ENCODE measurements around the gene NES.
"Not testable (repeated sequence)": the region's sequence is repeated elsewhere in the genome, so short reads cannot be mapped to it uniquely, and the experiment has no call there.

Gene NES

DNA sequence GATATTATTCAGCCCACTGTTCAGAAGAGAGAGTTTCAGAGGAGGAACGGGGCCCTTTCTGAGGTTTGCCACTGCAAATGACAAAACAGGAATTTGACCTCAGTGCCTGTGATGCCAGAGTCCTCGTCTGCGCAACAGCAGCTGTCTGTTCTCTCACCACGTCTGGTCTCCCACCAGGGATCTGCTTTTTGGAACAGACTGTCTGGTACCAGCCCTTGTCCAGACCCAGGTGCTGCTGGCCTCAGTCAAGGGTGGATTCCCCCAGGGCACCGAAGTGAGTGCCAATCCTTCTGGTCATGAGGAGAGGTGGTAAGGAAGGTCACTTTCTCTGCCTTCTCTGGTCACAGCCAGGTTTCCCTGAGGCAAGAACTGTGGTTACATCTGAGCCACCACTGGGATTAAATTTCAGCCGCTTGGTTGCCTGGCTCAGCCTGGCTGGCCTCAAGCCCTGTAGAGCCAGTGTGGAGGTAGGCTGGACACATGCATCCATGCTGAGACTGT, 37.6 kb downstream of the NES start:
- ATAC-seq = no peak
- peaks cover 88% of the 10 kb centered on the region for H3K27me3 Mint-ChIP-seq
- H3K9me3 Mint-ChIP-seq = no peaks in the 10 kb centered on the region
- H3K4me3 Mint-ChIP-seq = no peak overlapping the region
- no peak overlapping the region for H3K27ac Mint-ChIP-seq
- H3K4me1 Mint-ChIP-seq = peaks cover 36% of the 10 kb centered on the region
- no peak for DNase-seq

- no peaks in the 10 kb centered on the region for H3K9me3 Mint-ChIP-seq
- DNase-seq = no peak
- peaks cover 77% of the 10 kb centered on the region for H3K27me3 Mint-ChIP-seq
- peaks cover 24% of the 10 kb centered on the region for H3K4me1 Mint-ChIP-seq
- ATAC-seq = no peak
- H3K27ac Mint-ChIP-seq = no peak overlapping the region
- no peak overlapping the region for H3K4me3 Mint-ChIP-seq
Measured at GRCh38 chr1:156638189-156638985, 38.8 kb downstream of the NES start.

DNA sequence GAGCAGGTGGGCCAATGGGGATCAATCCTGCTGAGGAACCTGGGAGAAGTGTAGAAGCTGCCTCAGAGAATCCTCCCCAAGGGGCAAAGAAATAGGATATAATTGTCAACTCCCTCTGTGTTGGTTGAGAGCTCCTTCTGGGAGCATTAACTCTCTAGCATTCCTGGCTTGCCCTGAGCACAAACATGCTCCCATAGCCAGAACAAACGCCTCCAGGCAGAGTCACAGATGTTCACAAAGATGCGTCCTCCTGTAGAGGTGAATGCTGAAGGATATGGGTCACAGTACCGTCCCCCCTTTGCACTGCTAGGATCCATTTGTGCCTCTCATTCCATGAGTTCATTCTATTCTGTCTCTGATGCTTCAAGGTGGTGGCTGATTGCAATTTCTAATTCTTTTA, 44.9 kb downstream of the NES start:
- Mint-ChIP-seq H3K27me3 (peaks cover 61% of the 10 kb centered on the region), H3K9me3 (no peaks in the 10 kb centered on the region), H3K4me3 (no peak overlapping the region), H3K4me1 (no peaks in the 10 kb centered on the region), H3K27ac (no peak overlapping the region)
- no peak for DNase-seq
- ATAC-seq = no peak

DNA sequence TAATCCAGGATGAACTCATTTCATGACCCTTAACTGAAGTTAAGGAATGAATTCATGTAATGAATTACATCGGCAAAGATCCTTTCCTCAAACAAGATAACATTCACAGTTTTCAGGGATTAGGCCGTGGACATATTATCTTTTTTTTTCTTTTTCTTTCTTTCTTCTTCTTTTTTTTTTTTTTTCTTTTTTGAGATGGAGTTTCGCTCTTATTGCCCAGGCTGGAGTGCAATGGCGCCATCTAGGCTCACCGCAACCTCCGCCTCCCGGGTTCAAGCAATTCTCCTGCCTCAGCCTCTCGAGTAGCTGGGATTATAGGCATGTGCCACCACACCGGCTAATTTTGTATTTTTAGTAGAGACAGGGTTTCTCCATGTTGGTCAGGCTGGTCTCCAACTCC, 46.1 kb downstream of the NES start:
- not testable (repeated sequence) for H3K9me3 Mint-ChIP-seq, H3K27ac Mint-ChIP-seq, H3K4me3 Mint-ChIP-seq, H3K4me1 Mint-ChIP-seq, ATAC-seq, DNase-seq
- peaks cover 58% of the 10 kb centered on the region for H3K27me3 Mint-ChIP-seq

DNA sequence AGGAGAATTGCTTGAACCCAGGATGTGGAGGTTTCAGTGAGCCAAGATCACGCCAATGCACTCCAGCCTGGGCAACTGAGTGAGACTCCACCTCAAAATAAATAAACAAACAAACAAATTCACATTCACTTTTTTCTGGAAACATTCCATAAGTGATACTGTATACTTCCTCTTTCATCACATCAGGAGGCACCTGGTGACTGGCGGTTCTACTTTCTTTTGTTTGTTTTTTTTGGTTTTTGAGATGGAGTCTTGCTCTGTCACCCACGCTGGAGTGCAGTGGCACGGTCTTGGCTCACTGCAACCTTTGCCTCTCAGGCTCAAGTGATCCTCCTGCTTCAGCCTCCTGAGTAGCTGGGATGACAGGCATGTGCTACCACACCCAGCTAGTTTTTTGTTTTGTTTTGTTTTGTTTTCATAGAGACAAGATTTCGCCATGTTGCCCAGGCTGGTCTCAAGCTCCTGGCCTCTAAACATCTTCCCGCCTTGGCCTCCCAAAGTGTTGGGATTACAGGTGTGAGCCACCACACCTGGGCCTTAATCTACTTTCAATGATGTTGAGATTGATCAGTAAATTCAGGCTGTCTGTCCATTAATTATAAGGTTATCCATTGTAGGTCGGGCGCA, 47.3 kb downstream of the NES start:
- ATAC-seq = no peak
- H3K4me1 Mint-ChIP-seq = peaks cover 11% of the 10 kb centered on the region
- no peak overlapping the region for H3K4me3 Mint-ChIP-seq
- peaks cover 62% of the 10 kb centered on the region for H3K27me3 Mint-ChIP-seq
- H3K27ac Mint-ChIP-seq = no peak overlapping the region
- no peaks in the 10 kb centered on the region for H3K9me3 Mint-ChIP-seq
- no peak for DNase-seq

- Mint-ChIP-seq H3K9me3 (no peaks in the 10 kb centered on the region), H3K4me1 (peaks cover 18% of the 10 kb centered on the region), H3K27ac (no peak overlapping the region), H3K4me3 (no peak overlapping the region), H3K27me3 (peaks cover 79% of the 10 kb centered on the region)
- DNase-seq = no peak
- no peak for ATAC-seq
Measured at GRCh38 chr1:156627313-156627880, 49.8 kb downstream of the NES start.

DNA sequence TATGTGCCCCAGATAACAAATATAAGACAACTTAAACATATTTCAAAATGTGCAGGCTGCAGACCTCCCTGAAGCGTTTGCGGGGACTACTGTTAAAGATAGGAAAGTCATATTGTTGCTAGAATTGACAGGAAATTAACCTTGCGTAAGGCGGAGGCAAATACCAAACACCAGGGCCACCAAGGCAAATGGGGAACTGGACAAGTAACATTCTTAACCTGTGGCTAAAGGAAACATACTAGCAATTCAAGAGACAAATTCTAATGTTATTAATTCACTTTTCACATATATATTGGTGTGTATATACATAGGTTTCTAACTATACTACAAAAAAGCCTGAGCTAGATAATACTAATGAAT, 51.1 kb downstream of the NES start:
- DNase-seq (no peak), ATAC-seq (no peak)
- no peak overlapping the region for H3K4me3 Mint-ChIP-seq
- peaks cover 18% of the 10 kb centered on the region for H3K4me1 Mint-ChIP-seq
- H3K27me3 Mint-ChIP-seq = peaks cover 79% of the 10 kb centered on the region
- no peak overlapping the region for H3K27ac Mint-ChIP-seq
- H3K9me3 Mint-ChIP-seq = no peaks in the 10 kb centered on the region

- H3K9me3 Mint-ChIP-seq = no peaks in the 10 kb centered on the region
- peak overlapping the region; percentile 55 to 72 for H3K4me3 Mint-ChIP-seq
- no peak overlapping the region for H3K27ac Mint-ChIP-seq
- peaks cover 18% of the 10 kb centered on the region for H3K4me1 Mint-ChIP-seq
- peaks cover 79% of the 10 kb centered on the region for H3K27me3 Mint-ChIP-seq
- DNase-seq (peak; percentile 50 to 60), ATAC-seq (peak; percentile 69)
Measured at GRCh38 chr1:156625436-156626078, 51.6 kb downstream of the NES start.

DNA sequence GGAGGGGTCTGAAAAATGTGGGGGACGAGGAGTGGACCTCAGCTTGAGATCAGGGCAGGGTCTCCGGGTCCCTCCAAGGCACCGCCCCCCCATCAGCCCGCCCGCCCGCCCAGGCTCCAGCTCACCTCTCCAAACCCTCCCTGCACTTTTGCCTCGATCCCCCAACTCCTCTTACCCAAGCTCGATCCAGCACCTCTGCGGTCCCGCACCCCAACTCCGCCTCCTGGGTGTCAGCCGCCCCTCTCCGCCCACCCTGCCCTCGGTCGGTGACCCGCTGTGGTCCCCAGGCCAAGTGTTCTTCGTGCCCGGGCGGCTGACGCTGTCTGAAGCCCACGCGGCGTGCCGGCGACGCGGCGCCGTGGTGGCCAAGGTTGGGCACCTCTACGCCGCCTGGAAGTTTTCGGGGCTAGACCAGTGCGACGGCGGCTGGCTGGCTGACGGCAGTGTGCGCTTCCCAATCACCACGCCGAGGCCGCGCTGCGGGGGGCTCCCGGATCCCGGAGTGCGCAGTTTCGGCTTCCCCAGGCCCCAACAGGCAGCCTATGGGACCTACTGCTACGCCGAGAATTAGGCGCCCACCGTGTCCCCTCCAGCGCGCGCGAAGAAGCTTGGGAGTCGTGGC, 52.3 kb downstream of the NES start:
- Mint-ChIP-seq H3K27ac (no peak overlapping the region), H3K9me3 (no peaks in the 10 kb centered on the region), H3K27me3 (peaks cover 79% of the 10 kb centered on the region), H3K4me3 (peak overlapping the region; percentile 58 to 78), H3K4me1 (peaks cover 18% of the 10 kb centered on the region)
- ATAC-seq (peak; percentile 18), DNase-seq (no peak)

GRCh38 chr1:156623946-156624813, 53.0 kb downstream of the NES start:
- peak overlapping the region; percentile 58 to 78 for H3K4me3 Mint-ChIP-seq
- peaks cover 80% of the 10 kb centered on the region for H3K27me3 Mint-ChIP-seq
- peaks cover 25% of the 10 kb centered on the region for H3K4me1 Mint-ChIP-seq
- DNase-seq = peak in 1 of 2 donors; percentile 51
- ATAC-seq = peak; percentile 75
- H3K9me3 Mint-ChIP-seq = no peaks in the 10 kb centered on the region
- peak overlapping the region in 1 of 2 donors; percentile 72 for H3K27ac Mint-ChIP-seq

- Mint-ChIP-seq H3K27me3 (peaks cover 82% of the 10 kb centered on the region), H3K4me3 (no peak overlapping the region), H3K4me1 (peaks cover 29% of the 10 kb centered on the region), H3K27ac (no peak overlapping the region), H3K9me3 (no peaks in the 10 kb centered on the region)
- DNase-seq = no peak
- no peak for ATAC-seq
Measured at GRCh38 chr1:156622581-156623297, 54.5 kb downstream of the NES start.

DNA sequence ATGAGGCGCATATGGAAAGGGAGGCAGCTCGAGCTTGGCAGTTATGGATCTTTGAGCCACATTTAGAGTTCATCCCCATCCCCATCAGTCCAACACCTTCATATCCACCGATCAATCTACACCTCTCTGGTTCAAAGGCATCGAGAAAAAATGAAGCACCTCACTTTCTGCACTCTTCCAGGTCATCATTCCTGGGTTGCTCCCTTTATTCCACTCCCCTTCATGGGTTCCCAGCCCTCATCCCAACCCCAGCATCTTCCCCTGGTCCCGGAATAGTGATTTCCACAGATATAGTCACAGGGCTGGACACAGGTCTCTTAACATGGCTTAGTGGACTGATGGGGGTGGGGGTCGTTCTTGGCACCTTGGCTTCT, 57.6 kb downstream of the NES start:
- Mint-ChIP-seq H3K4me1 (peaks cover 17% of the 10 kb centered on the region), H3K27ac (no peak overlapping the region), H3K4me3 (no peak overlapping the region), H3K27me3 (peaks cover 69% of the 10 kb centered on the region), H3K9me3 (no peaks in the 10 kb centered on the region)
- no peak for DNase-seq
- ATAC-seq = no peak

- ATAC-seq (no peak), DNase-seq (no peak)
- H3K9me3 Mint-ChIP-seq = no peaks in the 10 kb centered on the region
- H3K4me3 Mint-ChIP-seq = no peak within 1 kb of the TSS
- H3K27ac Mint-ChIP-seq = no peak within 1 kb of the TSS
- H3K27me3 Mint-ChIP-seq = peaks cover 63% of the 10 kb centered on the region
- peaks cover 12% of the 10 kb centered on the region for H3K4me1 Mint-ChIP-seq
Measured at GRCh38 chr1:156618853-156619581, 58.2 kb downstream of the NES start, which contains the start of gene HAPLN2. HAPLN2 (plus strand) TSS chr1:156619415; CDS start chr1:156623491, 4,076 bp downstream.

All from stimulated activated naive CD8-positive, alpha-beta T cell treated with anti-CD3 and anti-CD28 coated beads, Interleukin-15, amount 100 ng/mL, for 72 hours (primary cell).